HG02943 (cell line): ENCODE measurements around the gene CDK11A.

Experiments used
- ATAC-seq: cut with Tn5 transposase; IDR thresholded peaks from one replicate; pipeline ENCODE4 v1.9.1; 2021; ENCODE audit warnings: mild to moderate bottlenecking, low read depth, moderate library complexity; ENCODE audit not compliant: unreplicated experiment

Gene CDK11A

DNA sequence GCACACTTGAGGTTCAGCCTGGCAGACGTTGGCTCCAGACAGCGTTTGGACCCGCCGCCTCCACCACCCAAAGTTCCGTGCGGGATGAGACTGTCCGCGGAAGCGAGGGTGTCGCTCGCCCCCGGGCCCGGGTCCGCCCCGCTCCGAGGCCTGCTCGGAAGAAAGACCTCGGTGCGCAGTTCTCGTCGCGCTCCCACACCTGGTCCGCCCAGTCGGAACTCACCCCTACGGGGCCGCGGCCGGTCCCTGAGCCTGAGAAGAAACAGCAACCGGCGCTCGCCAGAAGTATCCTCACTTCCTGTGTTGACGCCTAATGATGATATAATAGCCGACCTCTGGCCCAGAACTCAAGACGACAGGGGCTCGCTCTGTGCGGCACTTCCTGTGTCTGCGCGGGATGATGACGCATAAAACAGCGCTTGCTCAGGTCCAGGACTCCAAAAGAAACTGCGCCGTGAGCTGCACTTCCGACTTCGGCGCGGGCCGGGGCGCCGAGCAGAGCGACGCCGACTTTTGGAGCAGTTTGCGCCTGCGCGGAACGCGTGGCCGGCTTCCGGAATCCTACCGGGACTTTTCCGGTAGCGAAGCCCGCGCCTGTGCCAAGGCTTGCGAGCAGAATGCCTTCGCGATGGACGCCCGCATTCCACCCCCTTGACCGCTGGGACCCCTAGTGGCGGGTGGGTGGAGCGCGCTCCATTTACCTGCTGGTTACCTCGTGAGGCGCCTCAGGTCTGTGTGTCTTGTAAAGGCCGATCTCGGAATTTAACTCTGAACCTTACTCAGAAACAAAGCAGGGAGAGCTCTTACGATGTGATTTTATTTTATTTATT is at the start of gene CDK11A:
TSS of gene CDK11A (minus strand) at position 323 of the 830 bp plus-strand sequence. CDS start 1,539 bp downstream, outside the sequence.
- peak; percentile 81 for ATAC-seq

DNA sequence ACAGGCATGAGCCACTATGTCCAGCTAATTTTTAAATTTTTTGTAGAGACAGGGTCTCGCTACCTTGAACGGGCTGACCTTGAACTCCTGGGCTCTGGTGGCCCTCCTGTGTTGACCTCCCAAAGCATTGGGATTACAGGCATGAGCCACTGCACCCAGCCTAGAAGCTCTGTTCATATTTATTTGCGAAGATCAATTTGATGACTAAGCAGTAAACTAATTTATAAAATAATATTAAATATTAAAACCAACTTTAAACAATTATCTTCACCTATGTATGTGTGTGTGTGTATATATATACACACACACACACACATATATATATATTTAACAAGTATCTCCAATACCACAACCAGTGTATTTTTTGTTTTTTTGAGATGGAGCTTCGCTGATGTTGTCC is 49.7 kb upstream of the CDK11A start:
- ATAC-seq: no peak

GRCh38 chr1:1771096-1771495 is 46.9 kb upstream of the CDK11A start:
- ATAC-seq: no peak

DNA sequence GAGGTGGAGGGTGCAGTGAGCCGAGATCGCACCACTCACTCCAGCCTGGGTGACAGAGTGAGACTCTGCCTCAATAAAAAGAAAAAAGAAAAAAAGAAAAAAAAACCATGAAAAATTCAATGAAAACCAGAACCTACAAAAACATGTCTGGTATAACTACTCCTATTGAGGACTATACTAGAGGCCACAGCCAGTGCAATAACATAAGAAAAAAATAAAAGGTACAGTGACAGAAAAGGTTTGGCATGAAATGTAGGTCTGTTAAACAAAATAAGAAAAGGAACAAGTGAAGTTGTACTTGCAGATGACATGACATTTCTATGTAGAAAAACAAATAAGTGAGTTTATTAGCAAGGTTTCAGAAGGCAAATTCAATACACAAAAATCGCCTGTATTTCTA is 45.9 kb upstream of the CDK11A start:
- ATAC-seq: no peak

DNA sequence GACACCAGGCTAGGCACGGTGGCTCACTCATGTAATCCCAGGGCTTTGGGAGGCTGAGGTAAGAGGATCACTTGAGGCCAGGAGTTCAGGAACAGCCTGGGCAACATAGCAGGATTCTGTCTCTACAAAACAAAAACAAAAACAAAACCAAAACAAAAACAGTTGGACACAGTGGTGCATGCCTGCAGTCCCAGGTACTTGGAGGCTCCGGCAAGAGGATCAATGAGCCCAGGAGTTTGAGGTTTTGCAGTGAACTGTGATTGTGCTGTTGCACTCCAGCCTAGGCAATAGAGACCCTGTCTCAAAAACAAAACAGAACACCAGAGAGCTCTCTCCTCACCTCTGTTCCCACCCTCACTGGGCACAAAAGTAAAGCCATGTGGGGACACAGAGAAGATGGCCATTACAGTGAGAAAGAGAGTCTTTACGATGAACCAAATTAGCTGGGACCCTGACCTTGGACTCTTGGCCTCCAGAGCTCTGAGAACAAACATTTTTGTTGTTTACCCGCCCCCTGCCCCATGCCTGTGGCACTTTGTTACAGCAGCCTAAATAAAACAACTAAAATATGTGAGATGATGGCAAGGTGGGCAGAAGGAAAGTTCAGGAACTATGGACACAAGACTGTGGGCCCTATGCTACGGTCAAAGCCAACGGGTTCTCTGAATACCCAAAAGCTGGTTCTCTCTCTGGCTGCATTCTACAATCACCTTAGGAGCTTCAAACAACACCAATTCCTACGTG is 44.3 kb upstream of the CDK11A start:
- ATAC-seq: no peak

- no peak for ATAC-seq
These were observed 40.8 kb upstream of the CDK11A start for GRCh38 chr1:1764876-1765470.

DNA sequence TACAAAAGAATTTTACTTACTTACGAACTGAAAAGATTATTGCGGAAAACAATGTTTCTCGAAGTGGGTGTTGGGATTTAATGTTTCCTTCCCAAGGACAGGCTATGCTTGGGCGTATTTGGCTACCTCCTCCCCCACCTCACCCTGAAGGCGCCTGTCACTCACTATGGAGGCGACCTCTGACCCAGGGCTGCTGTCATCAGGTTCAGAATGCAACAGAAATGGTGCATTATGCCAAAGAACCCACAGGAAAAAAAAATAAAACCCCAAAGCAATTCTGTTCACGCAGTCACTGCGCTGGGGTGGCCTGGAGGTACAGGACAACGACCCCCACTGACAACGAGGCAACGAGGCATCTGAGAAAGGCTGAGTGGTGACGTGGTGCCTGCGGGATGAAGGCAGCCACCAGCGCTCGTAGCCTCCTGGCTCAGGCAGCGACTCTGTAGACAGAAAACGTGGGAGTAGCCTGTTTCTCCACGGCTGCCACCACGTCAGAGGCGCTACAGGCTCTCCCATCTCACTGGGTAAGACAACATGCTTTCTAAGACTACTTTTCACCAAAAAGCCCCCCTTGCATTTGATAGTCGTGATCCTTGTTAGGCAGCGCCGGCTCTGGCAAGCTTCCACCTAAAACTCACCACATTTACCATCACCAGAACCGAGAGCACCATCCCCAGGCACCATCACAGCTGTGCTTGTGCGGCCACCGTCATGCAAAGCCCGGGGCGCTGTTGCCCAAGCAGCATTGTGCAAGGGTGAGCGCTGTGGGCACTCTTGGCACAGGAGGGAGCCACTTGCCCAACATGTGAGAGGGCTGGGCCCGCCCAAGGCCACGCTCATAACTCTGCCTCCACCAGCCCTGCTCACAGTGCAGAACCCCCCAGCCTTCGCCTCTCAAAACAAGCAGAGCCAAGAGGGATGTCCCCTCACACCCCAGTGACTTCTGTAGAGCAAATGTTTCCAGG is 39.8 kb upstream of the CDK11A start:
- ATAC-seq: no peak

DNA sequence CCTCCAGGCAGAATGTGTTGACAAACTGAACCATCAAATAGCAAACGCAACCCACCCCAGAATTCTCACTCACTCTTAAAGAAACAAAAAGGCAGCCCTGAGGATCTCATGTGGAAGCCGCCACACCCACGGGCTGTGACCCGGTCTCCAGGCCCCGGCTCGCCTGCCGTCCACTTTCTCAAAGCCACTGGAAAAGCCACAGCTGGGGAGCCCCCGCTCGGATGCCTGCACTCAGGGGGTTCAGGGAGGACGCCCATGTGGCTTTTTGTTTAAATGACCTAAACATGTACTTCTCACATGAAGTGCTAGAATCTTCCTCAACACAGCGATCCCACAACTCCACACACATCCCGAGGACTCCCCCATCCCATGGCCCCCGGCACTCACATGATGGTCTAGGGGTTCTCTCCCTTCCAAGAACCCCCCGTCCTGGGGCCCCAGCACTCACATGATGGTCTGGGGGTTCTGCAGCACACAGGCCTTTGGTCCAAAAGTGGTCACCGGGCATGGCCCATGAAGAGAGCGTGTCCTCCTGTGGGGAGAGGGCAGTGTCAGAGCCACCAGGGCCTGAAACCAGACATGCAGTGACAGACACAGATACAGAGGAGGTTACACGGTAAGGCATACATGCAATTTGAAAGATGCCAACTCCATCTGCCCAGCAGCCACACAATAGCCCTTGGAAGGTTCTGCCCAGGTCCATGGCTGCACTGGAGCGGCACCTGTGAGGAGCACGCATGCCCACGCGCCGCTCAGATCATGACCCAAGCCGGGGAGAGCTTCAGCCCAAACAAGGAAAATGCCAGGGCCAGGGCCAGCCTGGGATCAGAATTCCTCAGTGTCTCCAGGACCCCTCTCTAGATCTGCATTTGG is 37.6 kb upstream of the CDK11A start:
- ATAC-seq: no peak

GRCh38 chr1:1760715-1761114 is 36.6 kb upstream of the CDK11A start:
- ATAC-seq: no peak

DNA sequence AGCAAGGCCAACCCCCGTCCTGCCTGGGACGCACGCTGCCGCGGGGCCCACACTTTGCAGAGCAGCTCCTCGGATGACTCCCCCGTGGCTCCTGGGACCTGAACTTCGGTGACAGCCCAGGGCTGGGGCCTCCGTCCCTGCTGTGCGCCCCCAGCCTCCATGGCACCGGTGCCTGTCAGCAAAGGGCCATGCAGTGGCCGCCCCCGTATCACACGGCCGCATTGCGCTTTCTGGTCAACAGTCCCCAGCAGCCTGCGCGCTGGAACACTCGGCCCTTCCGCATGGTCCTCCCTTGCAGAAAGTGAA is 36.1 kb upstream of the CDK11A start:
- no peak for ATAC-seq

DNA sequence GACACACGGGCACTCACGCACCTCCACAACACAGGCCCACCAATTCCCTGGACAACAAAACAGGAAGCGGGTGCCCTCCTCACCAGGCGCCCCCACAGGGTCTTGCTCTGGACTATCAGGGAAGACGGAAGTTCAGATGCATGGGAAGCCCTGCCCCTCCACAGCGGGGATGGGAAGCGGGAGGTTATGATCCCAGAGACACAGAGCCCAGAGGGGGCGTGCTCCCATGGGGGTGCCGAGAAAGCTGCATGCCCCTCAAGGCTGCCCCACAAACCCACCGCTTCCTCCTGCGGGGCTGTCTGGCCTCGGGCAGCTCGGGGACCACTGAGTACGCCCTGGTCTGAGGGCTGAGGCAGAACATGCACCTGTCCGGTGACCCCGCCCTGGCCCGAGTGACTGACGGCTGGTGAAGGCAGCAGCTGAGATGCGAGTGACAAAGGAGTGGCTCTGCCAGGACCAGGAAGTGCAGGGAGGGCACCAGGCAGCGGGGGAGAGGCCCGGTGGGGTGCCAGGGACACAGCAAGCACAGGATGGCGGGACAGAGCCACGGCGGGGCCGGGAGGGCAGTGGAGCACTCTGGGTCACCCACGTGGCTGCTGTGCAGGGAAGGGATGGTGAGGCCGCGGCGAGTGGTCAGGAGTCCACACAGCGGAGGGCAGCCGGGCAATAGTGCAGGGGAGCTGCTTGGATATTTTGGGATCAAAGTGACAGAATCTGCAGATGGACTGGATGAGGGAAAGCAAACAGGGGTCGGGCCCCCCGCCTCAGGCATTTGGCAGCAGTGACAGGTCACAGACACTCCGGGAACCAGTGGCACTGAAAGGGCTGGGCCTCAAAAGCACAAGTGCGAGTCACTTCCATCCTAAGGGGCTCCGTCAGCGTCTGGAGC is 35.5 kb upstream of the CDK11A start:
- ATAC-seq: no peak

DNA sequence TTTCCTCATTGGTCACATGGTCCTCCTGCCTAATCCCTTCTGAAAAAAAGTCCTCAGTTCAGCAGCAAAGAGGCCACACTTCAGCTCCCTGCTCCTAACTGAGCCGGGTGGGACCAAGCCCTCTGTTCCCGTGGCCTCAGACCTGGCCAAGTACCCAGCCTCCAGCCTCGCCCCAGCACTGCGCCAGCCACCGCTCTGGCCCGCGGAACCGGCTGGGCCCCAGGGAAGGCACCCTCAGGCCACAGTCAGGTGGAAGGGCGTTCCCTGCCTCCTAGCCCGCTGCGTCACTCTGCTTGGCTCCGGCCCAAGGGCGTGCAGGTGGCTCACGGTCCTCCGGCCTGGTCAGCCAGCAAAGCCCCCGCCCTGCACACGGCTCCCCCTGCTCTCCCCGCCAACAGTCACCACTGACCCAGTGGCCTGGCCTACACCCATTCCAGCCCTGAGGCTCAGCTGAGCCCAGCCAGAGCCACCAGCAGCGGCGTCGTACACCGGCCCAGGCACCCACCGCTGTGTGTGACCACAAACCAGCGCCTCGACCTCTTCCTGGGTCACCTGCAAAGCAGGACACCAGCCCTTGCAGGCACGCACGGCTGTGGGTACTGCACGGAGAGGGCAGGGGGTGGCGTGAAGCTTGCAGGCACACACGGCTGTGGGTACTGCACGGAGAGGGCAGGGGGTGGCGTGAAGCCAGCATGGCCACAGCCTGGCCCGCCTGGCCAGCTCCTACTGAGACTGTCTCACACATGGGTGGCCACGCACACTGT is 34.7 kb upstream of the CDK11A start:
- ATAC-seq: no peak

- ATAC-seq: no peak
These were observed 34.0 kb upstream of the CDK11A start for GRCh38 chr1:1758059-1758621.

- ATAC-seq: no peak
These were observed 33.4 kb upstream of the CDK11A start for GRCh38 chr1:1757422-1758058.

- no peak for ATAC-seq
These were observed 32.7 kb upstream of the CDK11A start for GRCh38 chr1:1756661-1757421.

DNA sequence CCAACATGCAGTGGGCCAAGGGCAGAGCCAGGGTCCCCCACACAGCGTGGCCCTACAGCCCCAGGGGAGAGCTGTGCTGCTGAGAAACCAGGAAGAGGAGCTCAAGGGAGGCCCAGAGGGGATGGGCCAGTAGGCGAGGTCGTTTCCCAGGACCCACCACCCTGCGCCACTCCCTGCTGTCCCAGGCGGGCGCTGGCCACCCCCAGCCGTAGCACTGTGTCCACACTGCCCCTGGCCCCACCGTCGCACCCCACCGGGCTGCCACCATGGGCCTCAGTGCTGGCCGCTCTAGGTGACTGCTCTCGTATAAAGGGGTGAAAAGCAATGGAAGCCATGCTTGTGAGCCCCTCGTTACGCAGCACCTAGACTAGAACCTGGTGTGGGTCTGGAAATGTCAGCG is 31.7 kb upstream of the CDK11A start:
- no peak for ATAC-seq
